Tongue (tissue), 2 donors: ENCODE measurements around the gene ATP5PO. TPM values are rescaled to one million over a fixed set of nuclear protein-coding genes. Genes with fewer than 3 reads are reported as not detected.
"Not testable (repeated sequence)": the region's sequence is repeated elsewhere in the genome, so short reads cannot be mapped to it uniquely, and the experiment has no call there.

Experiments
- DNase-seq: peaks from one replicate; pipeline ENCODE4 v3.0.0-alpha.2; 2015
- total RNA-seq: library from RNA; depleted of rRNA; stranded (reverse); fragments of >200 nt; gene quantifications from one replicate; pipeline ENCODE4 v1.2.3, GENCODE V29; 2014

ATP5PO gene
- total RNA-seq, 1 donor from 2014 or later, result 298 TPM

GRCh38 chr21:33866826-33867225, 48.8 kb downstream of the ATP5PO start:
- no peak for DNase-seq

- DNase-seq, result no peak
Measured at GRCh38 chr21:33865996-33866575, 49.5 kb downstream of the ATP5PO start.

- no peak for DNase-seq
Measured at GRCh38 chr21:33865176-33865575, 50.4 kb downstream of the ATP5PO start.

GRCh38 chr21:33864150-33864549, 51.5 kb downstream of the ATP5PO start:
- DNase-seq, result no peak

- not testable (repeated sequence) for DNase-seq
Measured at GRCh38 chr21:33863191-33863590, 52.4 kb downstream of the ATP5PO start.

- no peak for DNase-seq
Measured at GRCh38 chr21:33861125-33861524, 54.5 kb downstream of the ATP5PO start.

GRCh38 chr21:33860332-33860879, 55.2 kb downstream of the ATP5PO start:
- no peak for DNase-seq

GRCh38 chr21:33859373-33860102, 56.1 kb downstream of the ATP5PO start:
- no peak for DNase-seq

- no peak for DNase-seq
Measured at GRCh38 chr21:33858667-33859372, 56.8 kb downstream of the ATP5PO start.

GRCh38 chr21:33857846-33858666, 57.5 kb downstream of the ATP5PO start:
- DNase-seq, result no peak

- DNase-seq, result no peak
Measured at GRCh38 chr21:33856893-33857527, 58.6 kb downstream of the ATP5PO start.

- no peak for DNase-seq
Measured at GRCh38 chr21:33855190-33855589, 60.4 kb downstream of the ATP5PO start.

GRCh38 chr21:33854604-33855003, 61.0 kb downstream of the ATP5PO start:
- peak; percentile 28 for DNase-seq

Other genes with a start within 250 kb of the ATP5PO start
- 25.6 TPM for gene MRPS6, start 157.8 kb upstream of the ATP5PO start, total RNA-seq
- 37.1 TPM for gene SLC5A3, start 157.8 kb upstream of the ATP5PO start, total RNA-seq